HG03064 (cell line): ENCODE data around the gene CMYA5.
"Not testable (repeated sequence)": the region's sequence is repeated elsewhere in the genome, so short reads cannot be mapped to it uniquely, and the experiment has no call there.

Source experiments
- ATAC-seq: cut with Tn5 transposase; IDR thresholded peaks from one replicate; pipeline ENCODE4 v1.9.1; 2021; ENCODE audit warnings: low read depth; ENCODE audit not compliant: unreplicated experiment

CMYA5 gene

GRCh38 chr5:79702606-79703380 is 13.2 kb downstream of the CMYA5 start:
- no peak for ATAC-seq

GRCh38 chr5:79703381-79703645 is 13.7 kb downstream of the CMYA5 start:
- no peak for ATAC-seq

GRCh38 chr5:79704553-79704952 is 14.9 kb downstream of the CMYA5 start:
- ATAC-seq = no peak

GRCh38 chr5:79705632-79706031 is 16.0 kb downstream of the CMYA5 start:
- ATAC-seq = no peak

- ATAC-seq = not testable (repeated sequence)
Observed at GRCh38 chr5:79706317-79706716, 16.7 kb downstream of the CMYA5 start.

- ATAC-seq = no peak
Observed at GRCh38 chr5:79707535-79707934, 17.9 kb downstream of the CMYA5 start.

- no peak for ATAC-seq
Observed at GRCh38 chr5:79712741-79713140, 23.1 kb downstream of the CMYA5 start.

- ATAC-seq = no peak
Observed at GRCh38 chr5:79713727-79714126, 24.1 kb downstream of the CMYA5 start.

- ATAC-seq = no peak
Observed at GRCh38 chr5:79716839-79717238, 27.2 kb downstream of the CMYA5 start.

GRCh38 chr5:79720096-79720495 is 30.5 kb downstream of the CMYA5 start:
- no peak for ATAC-seq

GRCh38 chr5:79727451-79728355 is 38.1 kb downstream of the CMYA5 start:
- ATAC-seq = no peak

- no peak for ATAC-seq
Observed at GRCh38 chr5:79728396-79728795, 38.8 kb downstream of the CMYA5 start.

- no peak for ATAC-seq
Observed at GRCh38 chr5:79729679-79730078, 40.0 kb downstream of the CMYA5 start.

GRCh38 chr5:79730564-79730963 is 40.9 kb downstream of the CMYA5 start:
- no peak for ATAC-seq

GRCh38 chr5:79731775-79732174 is 42.1 kb downstream of the CMYA5 start:
- no peak for ATAC-seq

- ATAC-seq = no peak
Observed at GRCh38 chr5:79736528-79737514, 47.2 kb downstream of the CMYA5 start.

GRCh38 chr5:79738349-79738748 is 48.7 kb downstream of the CMYA5 start:
- ATAC-seq = no peak

GRCh38 chr5:79742549-79743136 is 53.0 kb downstream of the CMYA5 start:
- ATAC-seq = no peak

- ATAC-seq = no peak
Observed at GRCh38 chr5:79743846-79744605, 54.4 kb downstream of the CMYA5 start.

- no peak for ATAC-seq
Observed at GRCh38 chr5:79745255-79745654, 55.6 kb downstream of the CMYA5 start.
